Measurements from ENCODE around the gene FBRS. TPM values are rescaled to one million over a fixed set of nuclear protein-coding genes. Genes with fewer than 3 reads are reported as not detected.

Gene FBRS
- 10 to 100 TPM; 26.2 to 46.8 (median 31.7) TPM for total RNA-seq

DNA sequence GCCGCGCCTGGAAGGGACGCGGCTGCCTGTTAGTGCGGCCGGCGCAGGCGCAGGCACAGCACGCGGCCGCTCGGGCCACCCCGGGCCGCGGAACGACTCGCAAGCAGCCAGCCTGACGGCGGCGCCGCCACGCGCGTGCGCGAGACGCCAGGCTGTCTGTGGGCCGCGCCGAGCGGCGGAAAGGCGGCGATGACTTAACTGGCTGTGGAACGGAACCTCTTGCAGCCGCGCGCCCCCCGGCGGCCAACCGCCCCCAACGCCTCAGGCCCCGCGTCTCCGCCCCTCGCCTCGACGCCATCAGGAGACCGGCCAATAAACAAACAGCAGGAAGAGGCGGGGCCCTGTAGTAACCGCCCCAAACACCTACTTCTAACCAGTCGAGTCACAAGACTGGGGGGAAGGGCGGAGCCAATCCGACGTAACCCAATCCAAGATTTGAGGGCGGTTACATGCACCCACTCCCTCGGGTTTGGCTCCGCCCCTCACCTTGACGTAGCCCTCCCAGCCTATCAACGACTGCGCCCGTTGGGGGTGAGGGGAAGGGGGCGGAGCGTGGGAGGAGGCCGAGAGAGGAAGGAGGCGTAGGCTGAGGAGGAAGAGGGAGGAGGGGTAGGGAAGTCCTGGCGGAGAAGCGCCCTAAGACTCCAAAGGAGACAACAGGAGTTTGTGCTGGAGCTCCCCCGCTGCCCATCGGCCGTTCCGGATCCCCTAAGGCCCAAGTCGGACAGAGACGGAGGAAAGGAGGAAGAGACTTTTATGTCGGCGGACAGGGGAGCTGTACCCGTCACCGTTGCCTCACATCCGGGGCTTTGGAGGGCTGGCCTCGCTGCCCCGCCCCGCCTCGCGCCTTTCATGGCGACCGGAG, at the start of gene FBRS:
Gene FBRS, plus strand, starts transcription at position 566 of the 865 bp plus-strand sequence. CDS start 1,088 bp downstream, outside the sequence.
- Histone ChIP-seq H3K27me3 (no peaks in the 10 kb centered on the region), H3K9me3 (no peaks in the 10 kb centered on the region), H3K4me1 (peaks cover 0 to 59% (median 34%) of the 10 kb centered on the region in 4 donors), H3K4me3 (peak within 1 kb of the TSS; percentile 44 to 96 (median 84)), H3K27ac (peak within 1 kb of the TSS; percentile 94 to 100 (median 99)), H3K36me3 (peaks cover 7 to 62% (median 10%) of the 10 kb centered on the region in 3 donors)
- 0 to 2% methylated on average over 41 to 44 of the region's 86 CpGs for WGBS, 2 donors
- TF ChIP-seq POLR2A (IDR thresholded peaks at IDR 0.05): peak; percentile 84 to 92
- peak; percentile 92 to 97 for TF ChIP-seq EP300 (IDR thresholded peaks at IDR 0.05)
- TF ChIP-seq, protein P1, sequence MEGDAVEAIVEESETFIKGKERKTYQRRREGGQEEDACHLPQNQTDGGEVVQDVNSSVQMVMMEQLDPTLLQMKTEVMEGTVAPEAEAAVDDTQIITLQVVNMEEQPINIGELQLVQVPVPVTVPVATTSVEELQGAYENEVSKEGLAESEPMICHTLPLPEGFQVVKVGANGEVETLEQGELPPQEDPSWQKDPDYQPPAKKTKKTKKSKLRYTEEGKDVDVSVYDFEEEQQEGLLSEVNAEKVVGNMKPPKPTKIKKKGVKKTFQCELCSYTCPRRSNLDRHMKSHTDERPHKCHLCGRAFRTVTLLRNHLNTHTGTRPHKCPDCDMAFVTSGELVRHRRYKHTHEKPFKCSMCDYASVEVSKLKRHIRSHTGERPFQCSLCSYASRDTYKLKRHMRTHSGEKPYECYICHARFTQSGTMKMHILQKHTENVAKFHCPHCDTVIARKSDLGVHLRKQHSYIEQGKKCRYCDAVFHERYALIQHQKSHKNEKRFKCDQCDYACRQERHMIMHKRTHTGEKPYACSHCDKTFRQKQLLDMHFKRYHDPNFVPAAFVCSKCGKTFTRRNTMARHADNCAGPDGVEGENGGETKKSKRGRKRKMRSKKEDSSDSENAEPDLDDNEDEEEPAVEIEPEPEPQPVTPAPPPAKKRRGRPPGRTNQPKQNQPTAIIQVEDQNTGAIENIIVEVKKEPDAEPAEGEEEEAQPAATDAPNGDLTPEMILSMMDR (IDR thresholded peaks at IDR 0.05): peak; percentile 75 to 96 (median 90)
- peak; percentile 100 for DNase-seq (ENCODE audit: low spot score in 2 of 2)

DNA sequence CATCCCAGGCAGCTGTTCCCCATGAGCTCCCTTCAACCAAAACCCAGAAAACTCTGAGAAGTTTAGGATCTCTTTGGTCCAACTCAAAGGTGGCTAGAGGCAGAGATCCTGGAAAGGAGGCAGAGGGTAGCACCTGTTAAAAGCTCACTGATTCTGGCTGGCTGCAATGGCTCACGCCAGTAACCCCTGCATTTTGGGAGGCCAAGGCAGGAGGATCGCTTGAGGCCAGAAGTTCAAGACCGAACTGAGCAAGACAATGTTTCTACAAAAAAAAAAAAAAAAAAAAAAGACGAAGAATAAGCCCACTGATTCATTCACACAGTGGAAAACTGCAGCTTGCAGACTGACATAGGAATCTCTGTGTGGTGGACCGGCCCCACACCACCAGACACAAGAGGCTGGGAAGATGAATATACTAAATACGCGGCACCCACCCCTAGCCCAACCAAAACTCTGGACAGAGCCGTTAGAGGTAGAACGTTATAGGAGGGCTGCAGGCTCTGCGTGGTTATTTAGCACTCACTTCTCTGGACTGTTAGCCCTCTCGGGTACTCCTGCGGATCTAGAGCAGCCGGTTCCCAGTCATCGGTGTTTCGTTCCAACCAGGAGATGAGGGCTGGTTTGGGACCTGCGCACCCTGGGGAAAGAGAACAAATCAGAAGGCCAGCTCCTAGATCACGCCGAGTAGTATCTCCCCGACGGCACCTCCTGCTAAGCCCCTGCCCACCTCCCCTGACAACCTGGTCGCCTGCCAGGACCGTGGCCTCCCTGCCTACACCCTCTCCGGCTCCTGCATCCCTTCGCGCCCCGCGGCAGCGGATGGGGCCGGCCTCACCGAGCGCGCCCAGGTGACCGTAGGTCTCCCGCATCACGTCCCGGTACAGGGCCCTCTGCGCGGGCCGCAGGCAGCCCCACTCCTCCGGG, 49.0 kb upstream of the FBRS start:
- Histone ChIP-seq H3K4me3 (peak overlapping the region; percentile 78 to 85 (median 85)), H3K4me1 (peaks cover 0 to 21% (median 4%) of the 10 kb centered on the region in 4 donors), H3K27me3 (no peaks in the 10 kb centered on the region), H3K27ac (peak overlapping the region; percentile 65 to 93 (median 90)), H3K36me3 (peaks cover 0 to 42% (median 8%) of the 10 kb centered on the region in 3 donors), H3K9me3 (no peaks in the 10 kb centered on the region)
- no peak for TF ChIP-seq POLR2A (IDR thresholded peaks at IDR 0.05)
- TF ChIP-seq, protein P1 (IDR thresholded peaks at IDR 0.05): no peak
- no peak for TF ChIP-seq EP300 (IDR thresholded peaks at IDR 0.05)
- 9 to 11% methylated on average over 25 to 30 of the region's 40 CpGs for WGBS, 2 donors
- DNase-seq (ENCODE audit: low spot score in 2 of 2): peak in 1 of 2 donors; percentile 14

DNA sequence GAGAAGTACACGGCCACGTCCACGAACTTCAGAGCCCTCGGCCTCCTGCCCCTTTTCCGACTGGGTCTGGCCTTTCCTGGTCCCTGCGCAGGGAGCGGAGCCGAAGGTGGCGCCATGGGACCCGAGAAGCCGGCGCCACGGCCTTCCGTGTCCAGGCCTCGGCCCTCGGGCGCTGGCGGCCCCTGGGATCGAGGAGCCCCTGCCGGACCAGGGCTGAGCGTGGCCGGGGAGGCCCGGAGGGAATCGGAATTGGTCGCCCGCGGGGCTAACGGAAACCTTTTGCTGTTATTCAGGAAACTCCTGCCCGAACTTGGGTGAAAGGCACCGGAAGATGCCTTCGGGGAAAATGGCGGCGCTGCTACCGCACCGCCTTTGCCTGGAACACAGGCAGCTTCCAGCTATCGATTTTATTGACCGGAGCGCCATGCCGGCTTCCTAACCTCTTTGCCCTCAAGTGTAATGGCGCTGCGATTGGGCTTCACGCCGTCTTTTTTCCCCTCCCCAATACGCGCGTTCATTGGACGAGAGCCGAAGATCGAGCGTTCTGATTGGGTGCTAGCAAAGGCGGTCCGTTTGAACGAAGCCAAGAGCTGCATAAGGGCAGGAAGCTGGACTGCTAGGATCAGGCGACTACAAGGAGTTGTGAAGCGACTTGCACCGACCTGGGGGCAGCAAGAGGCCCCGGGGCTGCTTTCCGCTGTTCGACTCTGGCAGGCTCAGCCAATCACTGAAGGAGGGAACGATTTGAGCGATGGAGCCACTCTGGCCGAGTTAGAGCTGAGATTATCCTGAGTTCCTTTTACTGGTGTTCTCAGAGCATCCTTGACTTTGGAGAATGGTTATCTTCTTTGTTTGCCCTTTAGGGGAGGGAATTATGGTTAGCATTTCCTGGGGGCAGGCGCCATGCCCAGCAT, 48.0 kb upstream of the FBRS start, which contains the start of gene ZNF689:
Gene ZNF689, minus strand, starts transcription at position 464 of the 914 bp plus-strand sequence. Its CDS starts 348 bp downstream, at position 116.
- peak within 1 kb of the TSS; percentile 65 to 93 (median 90) for H3K27ac ChIP-seq
- peak in 1 of 2 donors; percentile 34 for TF ChIP-seq POLR2A (IDR thresholded peaks at IDR 0.05)
- TF ChIP-seq, protein P1 (IDR thresholded peaks at IDR 0.05): peak in 1 of 5 experiments; percentile 46
- peak in 1 of 2 donors; percentile 82 for TF ChIP-seq EP300 (IDR thresholded peaks at IDR 0.05)
- WGBS, 2 donors: 0 to 2% methylated on average over 40 to 49 of the region's 63 CpGs

DNA sequence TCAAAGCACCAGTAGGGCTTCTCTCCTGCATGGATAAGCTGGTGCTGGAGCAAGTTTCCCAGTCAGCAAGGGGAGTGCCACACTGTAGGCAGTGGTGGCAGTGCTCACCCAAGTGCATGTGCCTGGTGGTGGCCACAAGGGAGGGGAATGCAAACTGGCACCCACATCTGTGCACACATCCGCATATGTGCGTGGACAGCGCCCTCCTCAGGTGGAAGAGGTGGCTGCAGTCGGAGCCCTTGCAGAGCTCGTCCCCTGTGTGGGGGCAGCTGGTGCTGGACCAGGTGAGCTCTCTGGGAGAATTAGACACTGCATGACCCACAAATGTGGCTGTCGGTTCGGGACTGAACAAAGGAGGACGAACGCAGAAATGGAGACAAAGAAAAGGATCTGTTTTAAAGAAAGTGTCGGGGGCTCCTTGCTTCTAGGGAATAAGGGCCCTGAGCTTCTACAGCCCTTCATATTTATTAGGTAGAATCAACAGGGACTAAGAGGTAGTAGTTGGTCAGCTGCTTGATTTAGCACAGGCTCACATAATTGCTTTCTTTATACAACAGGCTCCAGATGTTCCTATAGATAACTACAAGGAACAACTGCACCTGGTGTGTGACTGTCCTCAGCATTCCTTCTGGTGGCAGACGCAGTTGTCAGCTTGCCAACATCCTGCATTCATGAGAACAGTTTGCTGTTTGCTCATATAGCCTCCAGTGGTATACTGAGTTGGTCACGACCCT, 42.7 kb upstream of the FBRS start:
- peak in 1 of 2 donors; percentile 28 for DNase-seq (ENCODE audit: low spot score in 2 of 2)
- H3K36me3 ChIP-seq: no peaks in the 10 kb centered on the region
- H3K4me1 ChIP-seq: peaks cover 0 to 6% (median 0%) of the 10 kb centered on the region in 4 donors
- no peaks in the 10 kb centered on the region for H3K27me3 ChIP-seq
- TF ChIP-seq EP300 (IDR thresholded peaks at IDR 0.05) (no peak), POLR2A (IDR thresholded peaks at IDR 0.05) (no peak)
- TF ChIP-seq, protein P1 (IDR thresholded peaks at IDR 0.05): peak in 3 of 5 experiments; percentile 10 to 37 (median 34)
- H3K9me3 ChIP-seq: no peaks in the 10 kb centered on the region
- H3K27ac ChIP-seq: no peak overlapping the region
- WGBS, 2 donors: 34 to 51% methylated on average over 12 of the region's 12 CpGs
- H3K4me3 ChIP-seq: no peak overlapping the region

More for the DNA sequence above, 48.0 kb upstream of the FBRS start, which contains the start of gene ZNF689:
- Histone ChIP-seq H3K27me3 (no peaks in the 10 kb centered on the region), H3K36me3 (peaks cover 0 to 33% (median 0%) of the 10 kb centered on the region in 3 donors), H3K9me3 (no peaks in the 10 kb centered on the region), H3K4me3 (peak within 1 kb of the TSS; percentile 78 to 85 (median 85)), H3K4me1 (peaks cover 0 to 21% (median 4%) of the 10 kb centered on the region in 4 donors)
- DNase-seq (ENCODE audit: low spot score in 2 of 2): peak; percentile 92 to 99
